Common myeloid progenitor, CD34-positive (primary cell): Measurements from ENCODE around the gene MNX1.

ENCODE experiments used
- CTCF ChIA-PET: fragments of 350-600 bp; sonication (Branson Sonifier 250); formaldehyde crosslinking; loops from one replicate; lab custom pipeline; 2021; ENCODE audit warnings: antibody characterized with exemption; lab: Charles Lee
- POLR2A ChIA-PET: fragments of 350-600 bp; sonication (Branson Sonifier 250); formaldehyde crosslinking; loops from one replicate; lab custom pipeline; 2021; ENCODE audit warnings: antibody characterized with exemption; lab: Charles Lee
- DNase-seq, 3 donors: peaks; one replicate each; pipeline versions ENCODE4 v3.0.0 to v3.0.0-alpha.2; 2013
- H3K27ac ChIP-seq, 2 experiments: 1 replicate in 1 of 2; 2 replicates in 1 of 2; pipeline ENCODE4 v1.7.0; 2013; ENCODE audit warnings: inconsistent platforms in 2 of 2, low read length in 2 of 2, mild to moderate bottlenecking in 2 of 2, low read depth in 1 of 2, moderate library complexity in 1 of 2; ENCODE audit not compliant: severe bottlenecking in 2 of 2, insufficient read depth in 1 of 2, poor library complexity in 1 of 2
- H3K27me3 ChIP-seq, 5 experiments: replicated peaks in 2 of 5; 1 replicate in 3 of 5; 2 replicates in 2 of 5; pipeline versions ENCODE4 v1.6.1 to v1.7.0; 2013; ENCODE audit warnings: low read length in 4 of 5, mild to moderate bottlenecking in 2 of 5, moderate library complexity in 2 of 5, inconsistent platforms in 1 of 5; ENCODE audit not compliant: insufficient read depth in 5 of 5, control insufficient read depth in 4 of 5
- H3K36me3 ChIP-seq, 4 experiments: 1 replicate in 2 of 4; 2 replicates in 2 of 4; pipeline versions ENCODE4 v1.6.1 to v1.7.0; 2013; ENCODE audit warnings: low read length in 3 of 4, control low read depth in 1 of 4, mild to moderate bottlenecking in 1 of 4; ENCODE audit not compliant: control insufficient read depth in 4 of 4, insufficient read depth in 4 of 4
- H3K4me1 ChIP-seq, 4 experiments: 1 replicate in 3 of 4; 2 replicates in 1 of 4; pipeline versions ENCODE4 v1.6.1 to v1.7.1; 2013; ENCODE audit warnings: low read length in 3 of 4, mild to moderate bottlenecking in 3 of 4, control low read depth in 1 of 4, inconsistent platforms in 1 of 4, moderate library complexity in 1 of 4; ENCODE audit not compliant: control insufficient read depth in 4 of 4, insufficient read depth in 4 of 4; ENCODE audit errors: control extremely low read depth in 1 of 4
- H3K4me3 ChIP-seq, 7 experiments: 1 replicate in 4 of 7; 2 replicates in 3 of 7; pipeline versions ENCODE4 v1.5.1 to v1.7.0; 2013; ENCODE audit warnings: mild to moderate bottlenecking in 7 of 7, low read length in 6 of 7, moderate library complexity in 6 of 7, inconsistent platforms in 2 of 7, low read depth in 2 of 7, control low read depth in 1 of 7; ENCODE audit not compliant: insufficient read depth in 4 of 7, control insufficient read depth in 1 of 7; ENCODE audit errors: extremely low read depth in 1 of 7
- H3K9me3 ChIP-seq, 5 experiments: 1 replicate in 4 of 5; 2 replicates in 1 of 5; pipeline versions ENCODE4 v1.6.1 to v1.7.1; 2013; ENCODE audit warnings: low read length in 4 of 5, mild to moderate bottlenecking in 2 of 5, inconsistent platforms in 1 of 5, low read depth in 1 of 5, moderate library complexity in 1 of 5; ENCODE audit not compliant: control insufficient read depth in 4 of 5, insufficient read depth in 2 of 5; ENCODE audit errors: control extremely low read depth in 1 of 5
- WGBS: methylation state at CpG from one replicate; pipeline ENCODE4 v1.1.5; 2013; ENCODE audit not compliant: insufficient coverage; 5-methylcytosine and 5-hydroxymethylcytosine counted together

The MNX1 gene

GRCh38 chr7:157054927-157055326 lies 44.5 kb upstream of the MNX1 start:
- ChIA-PET POLR2A (no interaction called here), CTCF (no interaction called here)
- Histone ChIP-seq H3K27me3 (peaks cover 0 to 32% (median 8%) of the 10 kb centered on the region in 5 experiments), H3K36me3 (no peaks in the 10 kb centered on the region), H3K27ac (no peak overlapping the region), H3K4me1 (no peaks in the 10 kb centered on the region), H3K4me3 (no peak overlapping the region), H3K9me3 (peaks cover 0 to 9% (median 2%) of the 10 kb centered on the region in 5 experiments)
- DNase-seq = no peak
- 82% methylated on average over 5 of the region's 9 CpGs for WGBS

DNA sequence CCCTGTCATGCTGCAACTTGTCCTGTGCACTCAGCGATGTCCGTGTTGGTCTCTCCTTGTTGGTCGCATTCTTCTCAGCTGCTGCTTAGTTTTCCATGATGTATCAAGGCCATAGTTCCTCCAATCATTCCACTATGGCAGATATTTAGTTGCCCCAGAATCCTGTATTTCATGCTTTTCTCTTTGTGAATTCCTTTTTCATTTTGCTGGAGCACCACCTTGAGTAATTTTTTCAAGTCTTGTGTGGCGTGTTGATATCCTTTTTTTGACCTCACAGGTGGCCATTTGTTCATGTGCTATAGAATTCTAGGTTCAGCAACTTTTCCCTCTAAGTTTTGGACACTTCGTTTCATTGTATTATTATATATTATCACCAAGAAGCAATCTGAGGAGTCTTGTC lies 42.7 kb upstream of the MNX1 start:
- no peak for DNase-seq
- Histone ChIP-seq H3K4me1 (no peaks in the 10 kb centered on the region), H3K4me3 (no peak overlapping the region), H3K36me3 (no peaks in the 10 kb centered on the region), H3K27me3 (peaks cover 0 to 29% (median 5%) of the 10 kb centered on the region in 5 experiments), H3K27ac (no peak overlapping the region), H3K9me3 (peaks cover 0 to 9% (median 2%) of the 10 kb centered on the region in 5 experiments)
- ChIA-PET POLR2A (no interaction called here), CTCF (no interaction called here)
- WGBS = 96% methylated on average over 4 of the region's 5 CpGs

DNA sequence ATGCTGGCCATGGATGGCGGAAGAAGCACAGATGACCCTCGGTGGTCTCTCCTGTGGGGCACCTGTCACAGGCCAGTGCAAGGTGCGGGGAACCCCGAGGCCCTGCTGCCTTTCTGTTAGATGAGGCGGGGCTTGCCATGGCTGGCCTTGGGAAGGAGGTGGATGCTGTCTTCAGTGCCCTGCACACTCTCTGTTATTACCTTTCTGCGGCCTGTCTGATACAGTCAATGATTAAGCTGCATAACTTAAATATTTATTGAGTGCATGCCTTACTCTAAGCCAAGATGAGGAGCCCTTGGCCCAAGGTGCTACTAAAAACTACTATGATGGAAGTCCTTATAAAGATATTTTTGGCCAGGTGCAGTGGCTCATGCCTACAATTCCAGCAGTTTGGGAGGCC lies 36.7 kb upstream of the MNX1 start:
- H3K36me3 ChIP-seq = no peaks in the 10 kb centered on the region
- CTCF ChIA-PET = no interaction called here
- H3K4me3 ChIP-seq = no peak overlapping the region
- no peak for DNase-seq
- POLR2A ChIA-PET = no interaction called here
- no peaks in the 10 kb centered on the region for H3K4me1 ChIP-seq
- H3K27me3 ChIP-seq = peaks cover 0 to 19% (median 5%) of the 10 kb centered on the region in 5 experiments
- WGBS = 96% methylated on average over 4 of the region's 6 CpGs
- peaks cover 0 to 2% (median 0%) of the 10 kb centered on the region in 5 experiments for H3K9me3 ChIP-seq
- no peak overlapping the region for H3K27ac ChIP-seq

DNA sequence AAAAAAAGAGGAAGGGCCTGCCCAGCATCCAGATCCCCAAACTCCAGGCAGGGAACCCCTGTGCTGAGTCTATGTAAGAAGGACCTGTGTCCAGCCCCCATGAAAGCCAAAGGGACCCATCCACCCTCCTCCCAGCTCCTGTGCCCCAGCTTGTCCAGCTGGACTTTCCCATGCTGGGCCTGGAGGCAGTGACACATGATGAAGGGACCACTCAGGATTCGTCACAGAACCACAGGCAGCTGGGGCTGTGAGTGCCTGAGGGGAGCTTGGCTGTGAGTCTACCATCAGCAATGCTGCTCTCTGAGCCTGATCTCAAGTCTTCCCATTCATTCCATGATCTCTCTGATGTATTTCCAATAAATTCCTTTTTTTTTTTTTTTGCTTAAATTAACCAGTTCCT lies 36.2 kb upstream of the MNX1 start:
- WGBS = 100% methylated on average over 1 of the region's 1 CpG

DNA sequence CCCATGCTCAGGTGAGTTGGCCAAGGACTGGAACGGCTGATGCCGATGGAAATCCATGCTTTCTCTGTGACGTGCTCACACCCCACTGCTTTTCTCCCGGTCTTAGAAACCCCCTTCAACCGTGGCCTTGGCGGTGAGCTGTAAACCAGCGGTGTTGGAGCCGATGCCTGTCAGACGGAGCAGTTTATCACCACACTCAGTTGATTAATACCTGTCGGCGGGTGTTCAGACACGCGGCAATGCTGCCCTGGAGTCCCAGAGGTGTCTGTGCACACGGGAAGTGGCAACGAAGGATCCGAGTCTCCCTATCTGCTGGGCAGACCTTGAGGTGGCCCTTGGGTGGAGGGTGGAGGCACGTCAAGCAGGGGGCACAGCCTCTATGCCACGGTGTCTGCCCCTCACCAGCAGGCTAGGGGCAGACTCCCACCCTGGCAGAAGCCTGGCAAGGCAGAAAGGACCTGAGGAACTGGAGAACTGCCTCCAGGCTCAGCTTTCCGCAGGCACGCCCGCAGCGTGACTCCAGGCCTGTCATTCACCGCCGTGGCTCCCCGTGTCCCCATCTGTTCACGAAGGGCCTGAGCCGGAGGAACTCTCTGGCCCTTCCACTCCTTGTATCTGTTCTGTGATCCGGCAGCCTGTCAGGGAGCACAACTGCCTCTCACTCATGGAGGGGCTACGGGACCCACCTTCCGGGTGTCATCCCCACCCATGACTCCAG lies 34.6 kb upstream of the MNX1 start:
- WGBS = 91% methylated on average over 23 of the region's 30 CpGs
- H3K4me3 ChIP-seq = no peak overlapping the region
- CTCF ChIA-PET = no interaction called here
- peaks cover 0 to 32% (median 9%) of the 10 kb centered on the region in 5 experiments for H3K27me3 ChIP-seq
- no peaks in the 10 kb centered on the region for H3K9me3 ChIP-seq
- no peak overlapping the region for H3K27ac ChIP-seq
- POLR2A ChIA-PET = no interaction called here
- DNase-seq = no peak
- no peaks in the 10 kb centered on the region for H3K36me3 ChIP-seq
- H3K4me1 ChIP-seq = no peaks in the 10 kb centered on the region

More for the DNA sequence above, 36.2 kb upstream of the MNX1 start:
- H3K27me3 ChIP-seq = peaks cover 0 to 23% (median 6%) of the 10 kb centered on the region in 5 experiments
- no peaks in the 10 kb centered on the region for H3K9me3 ChIP-seq
- no peak for DNase-seq
- no peak overlapping the region for H3K27ac ChIP-seq
- POLR2A ChIA-PET = no interaction called here
- no peaks in the 10 kb centered on the region for H3K4me1 ChIP-seq
- CTCF ChIA-PET = no interaction called here
- H3K36me3 ChIP-seq = no peaks in the 10 kb centered on the region
- H3K4me3 ChIP-seq = no peak overlapping the region

- CTCF ChIA-PET = no interaction called here
- no peaks in the 10 kb centered on the region for H3K9me3 ChIP-seq
- peaks cover 0 to 40% (median 11%) of the 10 kb centered on the region in 5 experiments for H3K27me3 ChIP-seq
- H3K4me1 ChIP-seq = no peaks in the 10 kb centered on the region
- POLR2A ChIA-PET = no interaction called here
- no peaks in the 10 kb centered on the region for H3K36me3 ChIP-seq
- 93% methylated on average over 13 of the region's 17 CpGs for WGBS
- no peak overlapping the region for H3K27ac ChIP-seq
- DNase-seq = no peak
- no peak overlapping the region for H3K4me3 ChIP-seq
These were observed 33.8 kb upstream of the MNX1 start for GRCh38 chr7:157044147-157044687.

DNA sequence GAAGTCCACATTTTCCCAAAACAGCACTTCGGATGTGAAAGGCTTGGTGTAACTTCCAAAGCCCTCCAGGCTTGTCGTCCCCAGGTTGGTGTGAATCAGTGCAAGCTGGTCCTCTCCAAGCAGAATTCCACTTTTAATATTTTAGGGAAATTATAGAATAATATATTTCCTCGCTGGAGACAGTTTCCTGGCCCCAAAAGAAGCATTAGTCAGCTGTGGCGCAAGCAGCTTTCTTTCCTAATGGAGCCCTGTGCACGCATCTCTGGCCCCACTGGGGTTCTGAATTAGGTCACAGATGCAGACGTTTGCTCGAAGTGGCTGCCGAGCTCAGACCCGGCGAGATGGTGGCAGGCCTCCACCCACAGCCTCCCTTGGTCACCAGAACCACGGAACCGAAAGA lies 33.3 kb upstream of the MNX1 start:
- Histone ChIP-seq H3K9me3 (no peaks in the 10 kb centered on the region), H3K27ac (no peak overlapping the region), H3K27me3 (peaks cover 0 to 41% (median 9%) of the 10 kb centered on the region in 5 experiments), H3K4me1 (no peaks in the 10 kb centered on the region), H3K36me3 (no peaks in the 10 kb centered on the region), H3K4me3 (no peak overlapping the region)
- ChIA-PET POLR2A (no interaction called here), CTCF (no interaction called here)
- WGBS = 86% methylated on average over 9 of the region's 12 CpGs
- no peak for DNase-seq
